Activated CD4-positive, alpha-beta T cell treated with anti-CD3 and anti-CD28 coated beads, Interleukin-2, amount 50 U/mL, for 4 hours (primary cell): Measurements from ENCODE around the gene DNALI1.
"Not testable (repeated sequence)": the region's sequence is repeated elsewhere in the genome, so short reads cannot be mapped to it uniquely, and the experiment has no call there.

Experiments
- DNase-seq, 2 experiments: peaks; one replicate each; pipeline ENCODE4 v3.0.0-alpha.2; 2020

DNALI1 gene

DNA sequence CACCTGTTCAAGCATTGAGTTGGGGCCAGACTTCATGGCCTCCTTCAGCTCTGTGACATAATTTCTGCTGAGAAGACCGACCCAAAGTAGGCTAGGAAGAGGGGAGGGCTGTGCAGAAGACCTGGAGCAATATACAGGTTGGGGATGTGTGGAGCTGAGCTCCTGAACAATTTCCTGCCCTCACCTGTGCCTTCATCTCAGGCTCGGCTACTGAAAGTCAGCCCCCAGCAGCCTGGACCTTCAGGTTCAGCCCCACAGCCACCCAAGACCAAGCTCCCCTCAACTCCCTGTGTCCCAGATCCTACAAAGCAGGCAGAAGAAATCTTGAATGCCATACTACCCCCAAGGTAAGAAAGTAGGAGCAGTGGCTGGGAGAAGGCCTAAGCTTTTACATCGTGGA is 662 bp downstream of the DNALI1 start:
- DNase-seq, result no peak

DNA sequence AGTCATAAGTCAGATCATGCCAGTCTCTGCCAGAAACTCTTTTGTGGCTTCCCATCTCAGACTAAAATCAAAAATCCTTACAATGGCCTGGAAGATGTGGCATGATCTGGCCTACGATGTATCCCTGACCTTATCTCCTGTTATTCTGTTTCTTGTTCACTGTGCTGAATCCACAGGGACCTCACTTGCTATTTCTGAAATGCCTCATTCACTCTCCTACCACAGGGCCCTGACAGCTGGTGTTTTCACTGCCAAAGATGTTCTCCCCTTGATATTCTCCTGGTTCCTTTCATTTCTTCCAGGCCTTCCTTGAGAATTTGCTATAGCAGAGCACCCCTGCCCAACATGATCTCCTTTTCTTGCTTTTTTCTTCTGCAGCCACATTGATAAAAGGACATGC is 1.7 kb downstream of the DNALI1 start:
- DNase-seq, result no peak

- no peak for DNase-seq
These were observed 2.3 kb downstream of the DNALI1 start for GRCh38 chr1:37559080-37559479.

GRCh38 chr1:37559957-37560379 is 3.2 kb downstream of the DNALI1 start:
- not testable (repeated sequence) for DNase-seq

DNA sequence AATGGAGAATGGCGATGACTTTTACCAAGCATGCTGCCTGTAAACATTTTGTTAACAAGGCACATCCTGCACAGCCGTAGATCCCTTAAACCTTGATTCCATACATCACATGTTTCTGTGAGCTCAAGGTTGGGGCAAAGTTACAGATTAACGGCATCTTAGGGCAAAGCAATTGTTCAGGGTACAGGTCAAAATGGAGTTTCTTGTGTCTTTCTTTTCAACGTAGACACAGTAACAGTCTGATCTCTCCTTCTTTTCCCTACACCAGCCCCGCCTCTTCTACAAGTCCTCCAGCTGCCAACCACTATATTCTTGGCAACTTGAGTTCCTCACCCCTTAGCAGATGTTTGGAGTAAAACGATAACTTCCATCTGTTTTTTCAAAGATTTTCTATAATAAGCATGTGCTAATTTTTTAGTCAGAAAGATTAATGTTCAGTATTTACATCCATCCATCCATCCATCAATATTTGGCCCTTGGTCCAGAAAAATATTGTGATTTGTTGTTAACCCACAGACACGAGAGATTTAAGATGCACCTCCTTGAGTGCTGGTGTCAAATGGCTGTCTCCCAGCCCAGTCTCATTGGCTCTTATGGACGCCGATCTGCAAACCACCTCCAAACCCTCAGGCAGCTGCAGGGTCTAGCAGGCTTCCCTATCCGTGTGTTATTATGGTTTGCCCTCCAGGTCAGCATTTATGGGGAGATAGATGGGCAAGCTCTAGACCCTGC is 3.8 kb downstream of the DNALI1 start:
- DNase-seq, result no peak

GRCh38 chr1:37561133-37562132 is 4.7 kb downstream of the DNALI1 start:
- peak in 1 of 2 experiments; percentile 6 for DNase-seq

GRCh38 chr1:37562984-37563383 is 6.2 kb downstream of the DNALI1 start:
- no peak for DNase-seq

DNA sequence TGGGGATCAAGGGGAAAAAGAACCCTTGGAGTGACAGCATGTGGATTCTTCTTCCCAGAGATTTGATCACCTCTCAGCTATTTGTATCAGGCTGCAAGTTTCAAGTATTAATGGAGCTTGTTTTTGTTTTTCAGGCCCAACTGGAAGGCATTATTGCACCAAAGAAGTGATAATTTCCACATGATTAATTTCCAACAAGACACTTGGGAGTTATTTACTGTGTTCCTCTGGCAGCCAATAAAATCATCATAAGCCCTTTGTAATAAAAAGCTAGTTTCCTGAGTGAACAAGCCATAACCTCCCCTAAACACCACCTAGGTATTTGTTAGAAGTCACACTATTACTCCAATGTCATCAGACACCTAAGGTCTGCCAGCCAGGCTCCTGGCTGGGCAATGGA is 8.2 kb downstream of the DNALI1 start:
- no peak for DNase-seq

DNA sequence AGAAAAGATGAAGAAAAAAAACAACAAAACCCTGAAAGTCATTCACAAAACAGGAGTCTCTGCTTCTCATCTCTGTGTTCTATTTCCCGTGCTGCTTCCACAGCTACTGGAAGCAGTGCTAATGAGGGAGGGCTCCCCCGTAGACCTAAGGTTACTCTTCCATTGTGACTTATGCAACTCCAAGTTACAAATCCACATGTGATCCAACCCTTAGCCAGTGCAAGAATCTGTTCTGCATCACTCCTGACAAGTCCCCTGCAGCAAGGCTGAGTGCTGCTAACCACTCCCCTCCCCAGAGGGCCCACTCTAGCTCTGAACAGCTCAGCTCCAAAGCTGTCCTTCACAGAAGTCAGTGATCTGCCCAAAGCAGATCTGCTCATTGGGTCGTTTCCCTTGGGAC is 10.3 kb downstream of the DNALI1 start:
- no peak for DNase-seq

GRCh38 chr1:37570528-37571334 is 14.0 kb downstream of the DNALI1 start:
- DNase-seq, result no peak

DNA sequence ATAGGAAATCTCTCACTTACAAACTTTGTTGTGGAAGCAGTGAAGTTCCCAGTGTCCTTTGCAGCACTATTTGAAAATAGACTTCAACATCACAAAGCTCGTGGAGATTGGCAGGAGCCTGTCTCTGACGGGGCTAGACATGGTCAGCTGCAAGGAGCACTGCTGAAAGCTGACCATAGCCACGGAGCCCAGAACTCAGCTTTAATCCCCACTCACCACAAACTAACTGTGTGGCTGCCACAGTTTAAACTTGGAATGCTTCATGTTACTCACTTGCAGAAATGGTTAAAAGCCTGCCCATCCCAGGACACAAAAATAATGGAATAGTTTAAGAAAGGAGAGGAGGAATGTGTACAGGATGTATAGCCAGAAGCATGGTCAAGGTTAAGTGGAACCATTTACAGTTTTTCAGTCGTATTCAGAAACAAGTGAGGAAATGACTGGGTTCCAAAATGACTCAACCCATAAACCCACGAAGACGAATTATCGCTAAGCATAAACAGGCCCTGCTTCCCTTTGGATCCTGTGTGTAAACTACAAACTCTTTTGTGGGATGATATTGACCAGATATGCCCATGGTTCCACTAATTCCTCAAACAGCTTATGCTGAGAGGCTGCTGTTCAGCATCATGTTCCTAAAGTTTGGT is 18.2 kb downstream of the DNALI1 start:
- no peak for DNase-seq

GRCh38 chr1:37575692-37576091 is 19.0 kb downstream of the DNALI1 start:
- no peak for DNase-seq

- not testable (repeated sequence) for DNase-seq
These were observed 27.8 kb downstream of the DNALI1 start for GRCh38 chr1:37584544-37584943.

DNA sequence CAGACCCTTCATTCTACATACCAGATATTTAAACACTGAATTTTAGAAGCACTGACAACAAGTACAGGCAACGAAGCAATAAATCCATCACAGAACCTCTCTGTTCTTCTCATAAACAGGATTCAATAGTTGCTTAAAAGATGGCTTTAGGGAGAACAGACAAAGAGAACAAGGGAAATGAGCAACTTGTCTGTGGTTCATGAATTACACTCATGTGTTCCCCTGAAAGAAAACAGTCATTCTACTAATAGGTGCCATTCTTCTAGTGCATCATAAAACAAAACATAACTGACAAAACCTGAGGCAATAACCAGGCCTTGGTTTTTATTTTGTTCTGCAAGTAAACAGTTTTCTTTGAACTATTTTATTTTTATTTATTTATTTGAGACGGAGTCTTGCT is 32.2 kb downstream of the DNALI1 start:
- no peak for DNase-seq

GRCh38 chr1:37593726-37594125 is 37.0 kb downstream of the DNALI1 start:
- no peak for DNase-seq

- DNase-seq, result peak; percentile 94 to 95
These were observed 38.9 kb downstream of the DNALI1 start, which contains the start of gene GNL2 for GRCh38 chr1:37595440-37596181. GNL2 (minus strand) TSS chr1:37595937; CDS start chr1:37595822, 115 bp downstream.

- DNase-seq, result no peak
These were observed 39.5 kb downstream of the DNALI1 start for GRCh38 chr1:37596182-37596667.

DNA sequence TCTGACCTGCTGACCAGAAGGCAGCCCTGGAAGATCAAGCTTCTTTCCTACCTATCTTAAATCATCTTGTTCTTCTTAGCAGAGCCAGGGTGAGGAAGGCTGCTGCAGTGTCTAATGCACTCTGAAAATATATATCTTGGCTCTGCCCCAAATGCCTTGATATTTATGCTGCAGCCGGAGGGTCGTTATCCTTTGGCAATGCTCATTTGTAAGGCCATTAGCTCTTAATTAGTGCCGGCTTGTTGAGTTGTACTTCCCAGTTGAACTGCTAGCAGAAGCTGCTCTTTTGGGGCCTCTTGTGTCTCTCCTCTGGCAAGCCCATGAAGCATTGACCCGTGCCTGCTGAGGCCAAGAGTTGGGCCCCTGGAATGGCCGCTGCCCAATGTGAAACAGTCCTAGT is 43.2 kb downstream of the DNALI1 start:
- no peak for DNase-seq

DNA sequence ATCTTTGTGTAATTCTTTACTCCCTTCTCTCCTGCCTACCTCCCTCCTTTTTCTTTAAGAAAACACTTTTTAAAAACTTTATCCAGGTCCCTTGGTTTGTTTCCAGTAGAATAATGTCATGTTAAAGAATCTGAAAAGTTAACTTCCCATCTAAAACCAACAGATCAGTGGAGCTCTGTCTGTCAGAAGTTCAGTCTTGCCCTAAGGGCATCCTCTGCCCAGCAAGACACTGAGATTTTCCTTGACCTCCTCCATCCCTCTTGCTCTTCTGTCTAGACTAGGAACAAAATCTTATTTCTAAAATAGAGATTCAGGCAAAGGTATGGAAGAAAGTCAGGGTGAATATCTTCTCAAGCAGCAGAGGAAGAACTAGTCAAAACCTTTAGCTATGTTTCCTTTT is 44.7 kb downstream of the DNALI1 start:
- DNase-seq, result no peak

DNA sequence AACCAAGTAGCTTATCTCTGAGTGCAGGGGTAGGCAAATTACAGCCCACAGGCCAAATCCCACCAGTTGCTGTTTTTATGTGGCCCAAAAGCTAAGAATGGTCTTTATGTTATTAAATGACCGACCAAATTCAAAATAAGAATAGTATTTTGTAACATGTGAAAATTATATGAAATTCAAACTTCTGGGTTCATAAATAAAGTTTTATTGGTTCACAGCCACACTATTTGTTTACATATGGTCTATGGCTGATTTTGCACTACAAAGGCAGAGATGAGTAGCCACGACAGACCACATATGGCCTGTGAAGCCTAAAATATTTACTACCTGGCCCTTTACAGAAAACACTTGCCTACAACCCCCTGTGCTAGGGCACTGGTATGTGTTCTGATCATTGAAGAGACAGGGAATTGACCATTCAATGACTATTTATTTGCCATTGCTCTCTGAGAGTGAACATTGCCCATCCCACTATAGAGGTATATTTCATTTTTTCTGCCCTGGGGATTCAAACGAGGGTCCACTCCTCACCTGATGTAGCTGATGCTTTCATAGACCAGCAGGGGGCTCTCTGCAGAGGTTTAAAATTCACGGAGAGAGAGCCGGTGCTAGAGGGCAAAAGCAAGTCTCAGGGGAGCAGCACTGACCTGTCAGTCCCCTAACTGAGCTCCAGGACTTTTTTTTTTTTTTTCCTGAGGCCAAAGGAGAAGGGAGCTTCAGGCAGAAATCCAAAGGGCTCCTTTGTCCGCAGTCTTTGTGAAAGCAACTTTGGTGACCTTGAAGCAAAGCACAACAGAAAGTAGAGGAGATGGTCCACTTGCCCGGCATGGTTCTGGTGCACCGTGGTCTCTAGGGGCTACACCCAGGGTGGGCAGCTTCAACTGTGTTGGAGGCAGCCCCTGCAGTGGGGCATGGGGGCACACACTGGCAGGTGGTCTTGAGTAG is 46.3 kb downstream of the DNALI1 start:
- DNase-seq, result peak in 1 of 2 experiments; percentile 14
